Epidermal melanocyte (primary cell): Measurements from ENCODE around the gene PRKAB1.

ENCODE experiments used
- DNase-seq: peaks from one replicate; pipeline ENCODE4 v3.0.0; 2011; ENCODE audit warnings: low spot score; ENCODE audit not compliant: insufficient read length

PRKAB1 gene

GRCh38 chr12:119711693-119712092, 43.8 kb downstream of the PRKAB1 start:
- DNase-seq, result no peak

DNA sequence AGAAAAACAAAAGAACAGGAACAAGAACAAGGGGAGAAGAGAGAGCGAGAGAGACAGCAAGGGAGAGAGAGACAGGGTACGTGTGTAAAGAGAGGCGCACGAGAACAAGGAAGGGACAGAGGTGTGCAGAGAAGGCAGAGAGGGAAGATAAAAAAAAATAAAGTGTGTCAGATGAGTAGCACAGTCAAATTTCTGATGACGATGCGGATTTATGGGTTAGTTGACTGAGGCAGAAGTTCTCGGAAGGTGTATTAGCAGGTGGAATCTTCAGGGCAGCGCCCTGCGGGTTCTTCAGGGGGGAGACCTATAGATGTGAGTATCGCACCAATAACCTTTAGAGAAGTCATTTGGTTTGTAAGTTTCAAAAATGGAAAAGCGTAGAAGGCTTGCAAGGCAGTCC, 44.8 kb downstream of the PRKAB1 start:
- no peak for DNase-seq

DNA sequence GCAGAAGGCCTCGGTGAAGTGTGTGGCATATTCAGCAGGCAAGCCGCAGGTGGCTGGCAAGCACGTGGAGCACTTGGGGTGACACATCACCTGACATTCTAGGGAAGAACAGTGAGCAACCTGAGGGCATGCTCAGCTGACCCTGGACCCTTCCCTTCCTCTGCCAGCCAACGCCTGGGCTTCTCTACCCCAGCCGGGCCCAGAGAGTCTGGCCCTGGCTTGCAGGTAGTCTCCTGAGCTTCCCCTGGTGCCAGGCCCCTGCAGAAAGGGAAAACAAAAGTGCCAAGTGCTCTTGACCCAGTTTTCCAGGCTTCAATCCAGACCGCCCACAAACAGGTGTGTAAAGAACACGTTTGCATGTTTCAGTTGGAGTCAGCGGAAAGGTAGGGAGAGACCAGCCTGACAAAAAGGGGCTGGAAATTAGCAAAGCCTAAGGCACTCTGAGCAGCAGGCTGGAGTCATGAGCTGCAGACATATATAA, 45.7 kb downstream of the PRKAB1 start:
- no peak for DNase-seq

DNA sequence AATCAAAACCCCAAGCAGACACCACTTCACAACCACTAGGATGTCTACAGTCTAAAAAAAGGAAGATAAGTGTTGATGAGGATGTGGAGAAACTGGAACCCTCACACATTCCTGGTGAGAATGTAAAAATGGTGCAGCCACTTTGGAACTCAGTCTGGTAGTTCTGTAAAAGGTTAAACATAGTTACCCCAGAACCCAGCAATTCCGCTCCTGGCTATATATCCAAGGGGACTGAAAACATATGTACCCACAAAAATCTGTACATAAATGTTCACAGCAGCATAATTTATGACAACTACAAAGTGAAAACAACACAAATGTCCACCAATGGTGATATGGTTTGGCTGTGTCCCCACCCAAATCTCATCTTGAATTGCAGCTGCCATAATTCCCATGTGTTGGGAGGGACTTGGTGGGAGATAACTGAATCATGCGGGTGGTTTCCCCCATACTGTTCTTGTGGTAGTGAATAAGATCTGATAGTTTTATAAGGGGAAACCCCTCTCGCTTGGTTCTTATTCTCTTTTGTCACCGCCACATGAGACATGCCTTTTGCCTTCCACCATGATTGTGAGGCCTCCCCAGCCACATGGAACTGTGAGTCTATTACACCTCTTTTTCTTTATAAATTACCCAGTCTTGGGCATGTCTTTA, 46.8 kb downstream of the PRKAB1 start:
- DNase-seq, result no peak

DNA sequence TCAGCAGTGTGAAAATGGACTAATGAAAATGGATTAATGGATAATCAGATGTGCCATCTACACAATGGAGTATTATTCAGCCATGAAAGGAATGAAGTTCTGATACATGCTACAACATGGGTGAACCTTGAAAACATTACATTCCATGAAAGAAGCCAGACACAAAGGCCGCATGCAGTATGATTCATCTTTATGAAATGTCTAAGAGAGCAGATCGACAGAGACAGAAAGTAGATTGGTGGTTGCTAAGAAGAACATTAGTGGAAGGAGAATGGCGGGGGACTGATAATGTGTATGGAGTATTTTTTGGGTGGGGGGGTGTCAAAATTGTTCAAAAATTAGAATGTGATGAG, 47.3 kb downstream of the PRKAB1 start:
- DNase-seq, result no peak

- DNase-seq, result no peak
Measured at GRCh38 chr12:119718141-119718540, 50.2 kb downstream of the PRKAB1 start.

DNA sequence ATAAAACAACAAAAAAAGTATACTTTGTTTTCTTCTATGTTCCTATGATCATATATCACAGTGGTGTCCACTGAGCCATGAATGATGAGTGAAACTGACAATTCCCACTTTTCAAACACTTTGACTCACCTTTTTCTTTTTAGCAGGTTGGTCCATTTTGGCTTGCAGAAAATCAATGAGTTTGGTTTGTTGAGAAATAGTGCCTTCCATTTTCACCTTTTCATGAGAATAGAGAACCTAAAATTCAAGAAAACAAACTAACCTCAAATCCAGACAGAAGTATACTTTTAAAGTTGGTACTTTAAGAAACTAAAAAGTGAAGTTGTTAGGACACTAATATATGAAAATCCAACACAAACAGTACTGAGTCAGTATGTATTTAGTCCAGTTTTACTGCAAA, 52.4 kb downstream of the PRKAB1 start:
- DNase-seq, result no peak

DNA sequence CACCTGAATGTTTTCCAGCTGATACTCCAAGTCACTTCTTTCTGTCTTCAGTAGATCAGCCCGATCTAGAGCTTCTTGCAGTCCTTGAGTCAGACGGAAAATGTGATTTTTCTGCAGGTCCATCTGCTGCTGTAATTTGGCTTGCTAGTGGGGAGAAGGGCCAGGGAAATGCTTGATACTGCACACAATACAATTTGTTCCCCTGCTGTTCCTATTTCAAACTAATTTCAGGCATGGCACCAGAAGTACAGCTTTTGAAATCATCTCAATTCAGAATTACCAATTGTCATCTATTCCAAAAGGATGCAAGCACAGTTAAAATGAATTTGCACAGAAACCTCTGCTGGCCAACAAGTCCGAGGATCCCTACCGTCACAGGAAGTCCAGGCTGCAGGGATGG, 53.4 kb downstream of the PRKAB1 start:
- no peak for DNase-seq

DNA sequence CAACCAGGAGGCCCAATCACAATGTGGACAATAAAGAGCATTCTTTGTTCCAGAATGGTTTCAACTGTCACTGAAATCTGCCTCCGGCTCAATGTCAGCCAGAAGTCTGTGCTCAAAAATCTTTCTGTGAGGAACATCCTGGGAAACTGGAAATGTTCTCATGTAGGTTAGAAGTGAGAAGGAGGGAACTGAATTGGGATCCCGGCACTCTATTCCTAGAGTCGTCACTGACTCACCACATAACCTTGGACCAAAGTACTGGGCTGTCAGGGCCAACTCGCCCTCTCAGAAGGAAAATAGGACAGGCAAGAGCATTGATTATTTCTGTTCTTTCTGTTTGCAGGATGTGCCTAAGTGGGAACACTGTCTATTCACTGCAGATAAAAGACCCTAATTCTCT, 57.6 kb downstream of the PRKAB1 start:
- no peak for DNase-seq

DNA sequence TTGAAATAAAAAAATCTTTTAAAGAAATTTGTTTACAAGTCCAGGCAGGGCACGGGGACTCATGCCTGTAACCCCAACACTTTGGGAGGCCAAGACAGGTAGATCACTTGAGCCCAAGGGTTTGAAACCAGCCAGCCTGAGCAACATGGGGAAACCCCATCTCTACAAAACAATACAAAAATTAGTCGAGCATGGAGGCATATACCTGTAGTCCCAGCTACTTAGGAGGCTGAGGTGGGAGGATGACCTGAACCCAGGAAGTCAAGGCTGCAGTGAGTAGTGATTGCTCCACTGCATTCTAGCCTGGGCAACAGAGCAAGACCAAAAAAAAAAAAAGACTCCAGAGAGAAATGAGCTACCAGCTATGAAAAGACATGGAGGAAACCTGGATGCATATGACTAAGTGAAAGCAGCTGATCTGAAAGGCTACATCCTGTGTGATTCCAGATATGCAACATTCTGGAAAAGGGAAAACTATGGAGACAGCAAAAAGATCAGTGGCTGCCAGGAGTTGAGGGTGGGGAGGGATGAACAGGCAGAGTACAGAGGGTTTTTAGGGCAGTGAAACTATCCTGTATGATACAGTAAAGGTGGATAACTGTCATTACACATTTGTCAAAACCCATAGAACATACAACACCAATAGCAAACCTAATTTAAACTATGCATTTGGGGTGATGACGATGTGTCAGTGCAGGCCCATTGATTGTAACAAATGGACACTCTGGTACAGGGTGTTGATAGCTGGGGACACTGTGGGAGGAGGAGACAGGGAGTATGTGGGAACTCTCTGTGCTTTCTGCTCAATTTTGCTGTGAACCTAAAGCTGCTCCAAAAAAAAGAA, 59.9 kb downstream of the PRKAB1 start:
- no peak for DNase-seq

DNA sequence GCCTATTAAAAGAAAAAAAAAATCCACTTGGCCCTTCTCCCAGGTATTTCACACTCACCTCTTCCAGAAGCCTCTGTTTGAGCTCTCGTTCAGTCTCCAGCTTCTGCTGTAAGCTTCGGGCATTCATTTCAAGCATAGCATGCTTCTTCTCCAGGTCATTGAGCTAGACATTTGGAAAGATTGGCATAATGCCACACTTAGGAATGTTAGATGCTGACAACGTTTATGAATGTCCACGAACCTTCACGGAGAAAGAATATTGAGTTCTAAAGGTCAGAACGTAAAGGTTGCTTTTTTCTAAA, 60.5 kb downstream of the PRKAB1 start:
- no peak for DNase-seq

- DNase-seq, result no peak
Measured at GRCh38 chr12:119729871-119730270, 61.9 kb downstream of the PRKAB1 start.

GRCh38 chr12:119730381-119730780, 62.4 kb downstream of the PRKAB1 start:
- no peak for DNase-seq
